GM19025 (cell line): Measurements from ENCODE around the gene RETREG2.
"Not testable (repeated sequence)": the region's sequence is repeated elsewhere in the genome, so short reads cannot be mapped to it uniquely, and the experiment has no call there.

Experiments used
- ATAC-seq: cut with Tn5 transposase; IDR thresholded peaks from one replicate; pipeline ENCODE4 v1.9.1; 2021; ENCODE audit warnings: mild to moderate bottlenecking, low read depth, moderate library complexity; ENCODE audit not compliant: unreplicated experiment

Gene RETREG2

DNA sequence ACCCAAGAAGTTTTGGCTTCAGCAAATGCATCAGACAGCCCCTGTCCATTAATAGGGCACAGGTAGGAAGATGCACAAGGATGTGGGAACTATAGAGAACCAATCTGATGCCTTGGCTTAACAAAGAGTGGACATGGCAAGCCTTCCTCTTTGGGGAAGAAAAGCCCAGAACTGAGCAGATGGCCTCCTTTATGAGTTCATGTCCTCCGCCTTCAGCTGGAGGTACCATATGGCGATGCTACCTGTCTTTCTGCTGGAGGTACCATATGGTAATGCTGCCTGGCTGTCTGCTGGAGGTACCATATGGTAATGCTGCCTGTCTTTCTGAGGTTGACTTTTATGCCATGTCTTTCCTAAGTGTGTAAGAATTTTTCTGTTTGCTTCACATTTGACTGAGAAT lies 6.0 kb downstream of the RETREG2 start:
- no peak for ATAC-seq

- ATAC-seq = no peak
Measured at GRCh38 chr2:219186754-219187456, 8.8 kb downstream of the RETREG2 start.

DNA sequence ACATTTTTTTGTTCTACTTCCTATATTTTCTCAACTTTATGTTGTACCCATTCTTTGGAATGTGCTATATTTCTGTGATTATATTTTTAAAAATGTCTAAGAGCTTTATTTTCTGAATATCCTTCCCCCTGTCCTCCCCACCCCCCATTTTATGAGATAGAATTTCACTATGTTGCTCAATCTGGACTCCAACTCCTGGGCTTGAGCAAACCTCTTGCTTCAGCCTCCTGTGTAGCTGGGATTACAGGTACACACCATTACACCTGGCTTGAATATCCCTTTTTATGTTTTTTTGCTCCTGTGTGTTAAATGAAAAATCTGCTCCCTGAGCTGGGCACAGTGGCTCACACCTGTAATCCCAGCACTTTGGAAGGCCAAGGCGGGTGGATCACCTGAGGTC lies 19.3 kb downstream of the RETREG2 start:
- ATAC-seq = no peak

- ATAC-seq = no peak
Measured at GRCh38 chr2:219198974-219199373, 20.9 kb downstream of the RETREG2 start.

DNA sequence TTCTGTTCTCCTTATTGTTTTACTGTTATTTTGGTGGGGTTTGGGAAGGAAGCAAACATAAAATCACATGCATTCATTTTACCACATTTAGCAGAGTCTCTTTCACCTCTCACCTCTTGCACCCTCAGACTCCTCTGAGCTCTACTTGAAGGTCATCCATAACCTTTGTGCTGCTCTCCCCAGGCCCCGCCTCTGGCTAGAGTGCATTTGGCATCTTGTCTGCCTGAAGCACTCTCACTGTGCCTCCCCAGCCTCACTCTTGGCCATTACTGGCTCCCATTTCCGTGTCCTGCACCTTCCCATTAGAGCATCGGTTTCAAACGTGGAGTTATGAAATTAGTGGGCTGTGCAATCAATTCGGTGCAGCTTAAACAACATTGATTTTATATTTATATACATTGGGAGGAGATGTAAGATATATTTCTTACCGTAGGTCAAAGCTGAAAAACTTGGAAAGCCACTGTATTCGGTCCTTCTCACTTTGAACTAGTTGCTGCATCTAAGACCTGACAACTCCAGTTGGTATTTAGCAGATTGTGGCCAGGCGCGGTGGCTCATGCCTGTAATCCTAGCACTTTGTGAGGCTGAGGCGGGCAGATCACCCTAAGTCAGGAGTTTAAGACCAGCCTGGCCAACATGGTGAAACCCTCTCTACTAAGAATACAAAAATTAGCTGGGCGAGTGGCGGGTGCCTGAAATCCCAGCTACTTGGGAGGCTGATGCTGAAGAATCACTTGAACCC lies 21.6 kb downstream of the RETREG2 start:
- no peak for ATAC-seq

- ATAC-seq = not testable (repeated sequence)
Measured at GRCh38 chr2:219200502-219201326, 22.6 kb downstream of the RETREG2 start.

DNA sequence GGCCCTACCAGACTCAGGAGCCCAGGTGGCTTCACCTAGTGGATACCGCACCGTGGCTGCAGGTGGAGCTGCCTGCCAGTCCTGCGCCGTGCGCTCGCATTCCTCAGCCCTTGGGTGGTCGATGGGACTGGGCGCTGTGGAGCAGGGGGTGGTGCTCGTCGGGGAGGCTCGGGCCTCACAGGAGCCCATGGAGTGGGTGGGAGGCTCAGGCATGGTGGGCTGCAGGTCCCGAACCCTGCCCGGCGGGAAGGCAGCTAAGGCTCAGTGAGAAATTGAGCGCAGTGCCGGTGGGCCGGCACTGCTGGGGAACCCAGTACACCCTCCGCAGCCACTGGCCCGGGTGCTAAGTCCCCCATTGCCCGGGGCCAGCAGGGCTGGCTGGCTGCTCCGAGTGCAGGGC lies 23.3 kb downstream of the RETREG2 start:
- not testable (repeated sequence) for ATAC-seq

GRCh38 chr2:219204425-219205164 lies 26.5 kb downstream of the RETREG2 start:
- ATAC-seq = no peak

- ATAC-seq = no peak
Measured at GRCh38 chr2:219205165-219205538, 27.1 kb downstream of the RETREG2 start.

DNA sequence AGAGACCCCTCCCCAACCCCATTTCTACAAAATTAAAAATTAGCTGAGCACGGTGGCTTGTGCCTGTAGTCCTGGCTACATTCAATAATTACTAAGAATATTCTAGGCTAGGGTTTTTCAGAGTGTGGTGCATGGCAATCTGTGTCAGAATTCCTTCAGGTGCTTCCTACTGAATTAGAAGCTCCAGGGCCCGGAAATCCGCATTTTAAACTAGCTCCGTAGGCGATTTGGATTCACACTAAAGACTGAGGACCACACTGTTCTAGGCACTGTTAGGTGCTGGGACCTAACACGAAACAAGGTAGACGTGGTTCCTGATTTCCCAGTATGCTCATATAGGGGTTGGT lies 27.9 kb downstream of the RETREG2 start:
- no peak for ATAC-seq

DNA sequence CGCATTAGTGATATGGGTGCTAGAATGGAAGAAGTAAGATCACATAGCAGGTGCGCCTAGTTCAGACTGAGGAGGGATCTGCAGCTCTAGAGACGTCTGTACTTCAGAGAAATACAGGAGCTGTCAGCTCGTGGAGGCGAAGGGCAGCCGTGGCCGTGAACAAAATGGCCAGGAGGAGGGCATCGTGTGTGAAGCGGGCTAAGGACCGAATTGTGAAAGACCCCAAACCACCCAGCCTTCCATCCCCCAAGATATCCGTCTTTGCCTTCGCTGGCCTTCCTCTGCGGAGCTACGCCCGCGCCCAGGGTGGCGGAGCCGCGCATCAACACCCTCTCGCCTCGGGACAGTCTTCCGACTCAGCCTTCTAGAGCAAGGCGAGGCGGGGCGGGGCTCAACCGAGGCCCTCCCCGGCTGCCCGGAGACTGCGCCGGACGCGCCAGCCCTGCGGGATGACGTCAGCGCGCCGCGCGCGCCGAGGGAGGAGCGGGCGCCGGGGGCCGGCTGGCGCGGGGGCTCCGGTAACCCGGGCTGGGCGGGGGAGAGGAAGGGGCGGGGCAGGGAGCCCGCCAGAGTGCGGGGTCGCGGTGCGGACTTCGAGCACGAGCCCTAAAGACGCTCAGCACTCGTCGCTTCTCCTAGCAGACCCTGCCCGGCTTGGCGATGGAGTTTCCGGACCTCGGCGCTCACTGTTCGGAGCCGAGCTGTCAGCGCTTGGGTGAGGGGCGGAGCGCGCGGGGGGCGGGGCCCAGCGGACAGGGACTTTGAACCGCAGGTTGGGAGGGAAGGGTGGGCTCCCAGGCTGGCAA lies 28.5 kb downstream of the RETREG2 start, which contains the start of gene ZFAND2B:
TSS of gene ZFAND2B (plus strand) at position 455 of the 806 bp plus-strand sequence. CDS start at position 661, 206 bp downstream.
- peak; percentile 94 for ATAC-seq

- ATAC-seq = no peak
Measured at GRCh38 chr2:219207134-219207883, 29.2 kb downstream of the RETREG2 start.

DNA sequence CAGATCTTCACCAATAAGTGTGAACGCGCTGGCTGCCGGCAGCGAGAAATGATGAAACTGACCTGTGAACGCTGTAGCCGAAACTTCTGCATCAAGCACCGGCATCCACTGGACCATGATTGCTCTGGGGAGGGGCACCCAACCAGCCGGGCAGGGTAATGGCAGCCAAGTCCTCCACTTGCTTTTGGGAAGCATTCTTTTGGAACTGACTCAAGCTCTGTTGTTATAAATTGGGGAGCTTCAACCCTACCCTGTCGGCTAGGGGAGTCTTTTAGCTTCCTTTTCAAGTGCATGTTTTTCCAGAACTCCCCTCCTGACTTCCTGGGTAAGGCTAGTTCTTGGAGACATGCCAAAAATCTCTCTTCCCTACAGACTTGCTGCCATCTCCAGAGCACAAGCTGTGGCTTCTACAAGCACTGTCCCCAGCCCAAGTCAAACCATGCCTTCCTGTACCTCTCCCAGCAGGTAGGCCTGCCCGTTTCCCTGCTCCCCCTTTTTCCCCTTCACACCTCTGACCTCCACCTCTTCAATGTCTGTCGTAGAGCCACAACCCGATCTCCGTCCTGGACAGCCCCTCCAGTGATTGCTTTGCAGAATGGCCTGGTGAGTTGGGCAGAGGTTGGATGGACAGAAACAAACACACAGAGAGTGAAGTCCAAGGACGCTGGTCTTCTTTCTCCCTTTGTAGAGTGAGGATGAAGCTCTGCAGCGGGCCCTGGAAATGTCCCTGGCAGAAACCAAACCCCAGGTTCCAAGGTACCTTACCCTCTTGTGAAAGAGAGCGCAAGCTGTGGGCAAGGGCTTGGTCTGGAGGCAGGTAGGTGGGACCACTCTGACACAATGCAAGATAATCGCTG lies 30.0 kb downstream of the RETREG2 start:
- ATAC-seq = no peak

GRCh38 chr2:219209236-219210195 lies 31.4 kb downstream of the RETREG2 start:
- ATAC-seq = no peak

DNA sequence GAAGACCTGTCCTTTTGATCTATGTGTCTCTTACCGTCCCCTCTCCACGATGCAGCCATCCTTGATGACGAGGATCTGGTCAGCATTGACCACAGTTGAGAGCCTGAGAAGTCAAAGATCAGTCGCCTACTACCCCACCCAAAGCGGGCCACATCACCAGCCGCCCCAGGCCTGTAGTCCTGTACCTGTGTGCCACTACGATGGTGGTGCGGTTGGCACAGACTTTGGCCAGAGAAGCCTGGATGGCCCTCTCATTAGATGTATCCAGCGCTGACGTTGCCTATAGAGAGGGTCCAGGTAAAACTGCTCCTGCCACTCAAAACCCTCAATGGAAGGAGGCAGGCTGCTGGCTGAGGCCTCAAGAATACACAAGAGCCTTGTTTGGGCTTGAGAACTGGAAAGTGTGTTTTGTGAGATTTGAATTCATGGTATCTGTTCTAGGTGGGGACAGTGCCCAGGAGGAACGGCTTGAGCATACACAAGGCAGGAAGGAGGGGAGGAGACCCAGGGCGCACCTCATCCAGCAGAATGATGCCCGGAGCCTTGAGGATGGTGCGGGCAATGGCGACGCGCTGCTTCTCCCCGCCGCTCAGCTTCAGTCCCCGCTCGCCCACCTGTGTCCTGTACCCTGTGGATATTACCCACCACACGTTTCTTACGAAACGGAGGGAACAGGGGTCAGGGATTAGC lies 32.3 kb downstream of the RETREG2 start:
- no peak for ATAC-seq

- no peak for ATAC-seq
Measured at GRCh38 chr2:219210886-219211362, 32.8 kb downstream of the RETREG2 start.
